Ascending aorta (tissue), 2 donors: ENCODE results near the gene RAD51B. TPM values are rescaled to one million over a fixed set of nuclear protein-coding genes. Genes with fewer than 3 reads are reported as not detected.

Source experiments
- DNase-seq, 2 donors: peaks; one replicate each; pipeline ENCODE4 v3.0.0-alpha.2; 2019; ENCODE audit warnings: low spot score in 2 of 2
- H3K27ac ChIP-seq, 2 donors: fragments of 200-600 bp; sonication (generic); one replicate each; pipeline ENCODE4 v1.5.1; 2016 to 2017; ENCODE audit warnings: mild to moderate bottlenecking in 1 of 2
- H3K27me3 ChIP-seq: fragments of 200-600 bp; sonication (generic); one replicate; pipeline ENCODE4 v1.5.1; 2017
- H3K36me3 ChIP-seq, 2 donors: fragments of 200-600 bp; sonication (generic); one replicate each; pipeline ENCODE4 v1.5.1; 2016
- H3K4me1 ChIP-seq, 2 donors: fragments of 200-600 bp; sonication (generic); one replicate each; pipeline ENCODE4 v1.5.1; 2016 to 2017; ENCODE audit warnings: mild to moderate bottlenecking in 1 of 2
- H3K4me3 ChIP-seq, 2 donors: fragments of 200-600 bp; sonication (generic); one replicate each; pipeline ENCODE4 v1.5.1; 2016 to 2017; ENCODE audit warnings: mild to moderate bottlenecking in 1 of 2
- H3K9me3 ChIP-seq, 2 donors: fragments of 200-600 bp; sonication (generic); one replicate each; pipeline ENCODE4 v1.5.1; 2016
- CTCF ChIP-seq, 3 experiments: fragments of 200-600 bp in 2 of 3; fragments of 450-650 bp in 1 of 3; sonication (generic) in 2 of 3; IDR thresholded peaks; one replicate each; pipeline ENCODE4 v1.5.1; 2016 to 2019; ENCODE audit warnings: antibody characterized with exemption in 3 of 3, mild to moderate bottlenecking in 1 of 3, moderate library complexity in 1 of 3
- intact Hi-C: fragments of 100-400 bp; cut with DNase I; formaldehyde crosslinking; loops from one replicate; pipeline ENCODE4 v1.15.1; 2023
- total RNA-seq: library from RNA; depleted of rRNA; stranded (reverse); fragments of >200 nt; gene quantifications from one replicate; pipeline ENCODE4 v1.1.0, GENCODE V29; 2016

The RAD51B gene
- total RNA-seq, 1 donor from 2014 or later = not detected

- DNase-seq = peak; percentile 73 to 94
- no peak for TF ChIP-seq CTCF (IDR thresholded peaks at IDR 0.05)
- H3K27me3 ChIP-seq = no peaks in the 10 kb centered on the region
- no peaks in the 10 kb centered on the region for H3K9me3 ChIP-seq
- intact Hi-C loops = loop anchor here (10.0 kb wide), 1 partner anchor 399 kb away; no protein-coding TSS in a partner anchor
- H3K36me3 ChIP-seq = no peaks in the 10 kb centered on the region
- peaks cover 24 to 60% of the 10 kb centered on the region in 2 donors for H3K4me1 ChIP-seq
- H3K27ac ChIP-seq = peak overlapping the region; percentile 96 to 98
- no peak overlapping the region for H3K4me3 ChIP-seq
Observed at GRCh38 chr14:68544081-68544892, 724.7 kb downstream of the RAD51B start.

DNA sequence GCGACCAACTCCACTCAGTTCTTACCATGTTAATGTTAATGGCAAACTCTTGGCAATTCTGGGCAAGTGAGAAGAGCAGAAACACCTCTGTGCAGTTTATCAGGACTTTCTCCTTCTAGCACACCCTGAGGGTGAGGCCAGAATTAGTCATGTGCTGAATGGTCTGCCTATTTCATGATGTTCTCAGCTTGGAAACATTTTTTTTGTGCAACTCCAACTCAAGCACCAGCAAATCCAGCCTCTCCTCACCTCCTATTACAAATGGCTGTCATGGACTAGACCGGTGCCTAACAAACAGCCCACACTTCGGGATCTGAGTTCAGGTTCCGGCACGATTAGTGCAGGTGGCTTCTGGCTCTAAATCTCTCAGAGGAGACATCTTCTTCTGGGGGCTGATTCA, 727.3 kb downstream of the RAD51B start:
- intact Hi-C loops = loop anchor here (2.0 to 10.0 kb wide), 9 partner anchors 20 to 605 kb away; partner anchors contain the start of gene ZFP36L1
- Histone ChIP-seq H3K4me3 (no peak overlapping the region), H3K27ac (peak overlapping the region; percentile 96 to 98), H3K9me3 (no peaks in the 10 kb centered on the region), H3K4me1 (peaks cover 27 to 74% of the 10 kb centered on the region in 2 donors), H3K36me3 (no peaks in the 10 kb centered on the region), H3K27me3 (no peaks in the 10 kb centered on the region)
- no peak for TF ChIP-seq CTCF (IDR thresholded peaks at IDR 0.05)
- no peak for DNase-seq

- H3K4me3 ChIP-seq = no peak overlapping the region
- peak overlapping the region; percentile 96 to 98 for H3K27ac ChIP-seq
- H3K9me3 ChIP-seq = no peaks in the 10 kb centered on the region
- H3K36me3 ChIP-seq = no peaks in the 10 kb centered on the region
- no peaks in the 10 kb centered on the region for H3K27me3 ChIP-seq
- peak; percentile 63 to 96 for DNase-seq
- H3K4me1 ChIP-seq = peaks cover 27 to 74% of the 10 kb centered on the region in 2 donors
- peak in 1 of 3 experiments; percentile 5 for TF ChIP-seq CTCF (IDR thresholded peaks at IDR 0.05)
- intact Hi-C loops = loop anchor here (2.0 to 10.0 kb wide), 9 partner anchors 21 to 605 kb away; partner anchors contain the start of gene ZFP36L1
Observed at GRCh38 chr14:68547305-68548193, 728.0 kb downstream of the RAD51B start.

DNA sequence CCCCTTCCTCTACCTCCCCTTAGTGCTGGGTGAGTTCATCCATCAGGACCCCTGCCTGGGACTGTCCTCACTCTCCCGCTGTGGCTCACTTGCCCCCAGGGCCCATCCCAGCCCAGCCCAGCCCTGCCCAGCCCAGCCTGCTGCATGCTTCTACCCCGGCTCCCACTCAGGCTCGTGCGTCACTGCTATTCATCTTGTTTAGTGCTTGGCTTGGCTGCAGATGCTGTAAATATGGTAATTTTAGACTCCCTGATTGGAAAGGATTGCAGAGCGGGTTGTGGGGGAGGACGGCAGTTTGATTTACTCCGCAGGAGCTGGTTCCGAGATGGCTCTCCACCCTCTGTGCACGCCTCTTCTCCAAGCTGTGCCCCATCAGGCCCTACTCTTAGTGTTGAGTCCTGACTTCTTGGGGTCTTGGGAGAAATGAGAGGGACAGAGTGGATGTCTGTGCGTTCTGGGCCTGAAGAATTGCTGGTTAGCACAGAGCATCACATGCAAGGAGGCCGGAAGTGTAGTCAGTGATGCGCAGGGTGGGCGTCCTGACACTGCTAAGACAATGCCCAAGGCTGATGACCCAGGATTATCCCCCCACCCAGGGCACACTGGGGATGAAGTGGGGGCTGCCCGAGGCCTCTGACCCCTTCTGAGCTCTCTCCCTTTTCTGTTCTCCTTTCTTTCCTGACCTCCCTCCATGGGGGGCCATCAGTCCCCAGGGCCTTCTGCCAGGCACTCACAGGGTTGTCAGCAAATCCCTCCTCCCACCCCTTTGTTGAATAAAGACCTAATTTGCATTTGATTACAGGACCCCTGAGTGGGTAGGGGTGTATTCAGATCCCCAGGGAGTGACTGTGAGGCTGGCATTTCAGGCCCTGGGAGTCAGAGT, 728.9 kb downstream of the RAD51B start:
- Histone ChIP-seq H3K4me1 (peaks cover 30 to 72% of the 10 kb centered on the region in 2 donors), H3K9me3 (no peaks in the 10 kb centered on the region), H3K4me3 (no peak overlapping the region), H3K27ac (peak overlapping the region; percentile 96 to 98), H3K36me3 (no peaks in the 10 kb centered on the region), H3K27me3 (no peaks in the 10 kb centered on the region)
- no peak for TF ChIP-seq CTCF (IDR thresholded peaks at IDR 0.05)
- DNase-seq = peak; percentile 70 to 97
- intact Hi-C loops = loop anchor here (5.0 to 10.0 kb wide), 5 partner anchors 79 to 606 kb away; no protein-coding TSS in a partner anchor

- no peak for TF ChIP-seq CTCF (IDR thresholded peaks at IDR 0.05)
- Histone ChIP-seq H3K9me3 (no peaks in the 10 kb centered on the region), H3K4me1 (peaks cover 28 to 68% of the 10 kb centered on the region in 2 donors), H3K4me3 (no peak overlapping the region), H3K27ac (peak overlapping the region; percentile 60 to 66), H3K36me3 (no peaks in the 10 kb centered on the region), H3K27me3 (no peaks in the 10 kb centered on the region)
- intact Hi-C loops = no loop called here
- DNase-seq = no peak
Observed at GRCh38 chr14:68550338-68550715, 730.7 kb downstream of the RAD51B start.
